WTC11 (cell line): ENCODE data around the gene DBN1. TPM values are rescaled to one million over a fixed set of nuclear protein-coding genes. Genes with fewer than 3 reads are reported as not detected.
A peak's percentile ranks its signal among the peaks of the same experiment; 100 is the strongest.

ENCODE experiments used
- ATAC-seq: fragments of 200-7000 bp; cut with Tn5 transposase; 2 replicates; pipeline ENCODE4 v1.10.0; 2021; ENCODE audit warnings: mild to moderate bottlenecking, moderate library complexity
- CTCF ChIA-PET: fragments of 300-600 bp; sonication (Branson Sonifier 250); formaldehyde crosslinking; loops from one replicate; lab custom pipeline; 2021; ENCODE audit warnings: antibody characterized with exemption; lab: Charles Lee
- POLR2A ChIA-PET: fragments of 350-600 bp; sonication (Branson Sonifier 250); formaldehyde crosslinking; loops from one replicate; lab custom pipeline; 2021; ENCODE audit warnings: antibody characterized with exemption; lab: Charles Lee
- DNase-seq: peaks from one replicate; pipeline ENCODE4 v3.0.0; 2021; ENCODE audit warnings: low spot score
- H3K27ac Mint-ChIP-seq: 2 replicates; pipeline ENCODE4 v1.8.0; 2021; ENCODE audit warnings: mixed read lengths
- H3K27me3 Mint-ChIP-seq: 2 replicates; pipeline ENCODE4 v1.8.0; 2021; ENCODE audit warnings: low read depth, mild to moderate bottlenecking, moderate library complexity, mixed read lengths
- H3K36me3 Mint-ChIP-seq: 2 replicates; pipeline ENCODE4 v1.8.0; 2021; ENCODE audit warnings: mixed read lengths
- H3K4me1 Mint-ChIP-seq: 2 replicates; pipeline ENCODE4 v1.8.0; 2022; ENCODE audit warnings: mixed read lengths
- H3K4me3 Mint-ChIP-seq: 2 replicates; pipeline ENCODE4 v1.8.0; 2021; ENCODE audit warnings: mild to moderate bottlenecking, moderate library complexity, mixed read lengths
- H3K9me3 Mint-ChIP-seq: 2 replicates; pipeline ENCODE4 v1.8.0; 2021; ENCODE audit warnings: mixed read lengths
- ATF1 ChIP-seq: sonication (generic); formaldehyde crosslinking; IDR thresholded peaks from 2 replicates; pipeline ENCODE4 v1.8.1; 2023; ENCODE audit warnings: mild to moderate bottlenecking, moderate library complexity, missing genetic modification reagents
- EMX1 ChIP-seq: fragments of 250-450 bp; sonication (Bioruptor Pico); IDR thresholded peaks from 2 replicates; pipeline ENCODE4 v1.8.0; 2021; ENCODE audit warnings: mild to moderate bottlenecking
- FOXP1 ChIP-seq: sonication (generic); formaldehyde crosslinking; IDR thresholded peaks from 2 replicates; pipeline ENCODE4 v1.8.0; 2022; ENCODE audit warnings: missing genetic modification reagents, mild to moderate bottlenecking, moderate library complexity, borderline replicate concordance
- GRHL2 ChIP-seq: fragments of 250-450 bp; sonication (Bioruptor Pico); IDR thresholded peaks from 2 replicates; pipeline ENCODE4 v1.8.0; 2022; ENCODE audit warnings: mild to moderate bottlenecking, moderate library complexity; ENCODE audit not compliant: insufficient replicate concordance, severe bottlenecking
- KAT7 ChIP-seq: sonication (generic); formaldehyde crosslinking; IDR thresholded peaks from 2 replicates; pipeline ENCODE4 v1.8.1; 2023; ENCODE audit warnings: missing genetic modification reagents, mild to moderate bottlenecking, borderline replicate concordance
- NFE2L1 ChIP-seq: sonication (generic); formaldehyde crosslinking; IDR thresholded peaks from 2 replicates; pipeline ENCODE4 v1.8.1; 2023; ENCODE audit warnings: missing genetic modification reagents
- ZNF263 ChIP-seq: sonication (generic); formaldehyde crosslinking; IDR thresholded peaks from 2 replicates; pipeline ENCODE4 v1.8.1; 2022; ENCODE audit warnings: low read depth, mild to moderate bottlenecking, moderate library complexity, missing genetic modification reagents
- ZNF416 ChIP-seq: fragments of 250-450 bp; sonication (Bioruptor Pico); IDR thresholded peaks from 2 replicates; pipeline ENCODE4 v1.9.0; 2021; ENCODE audit warnings: mild to moderate bottlenecking, inconsistent platforms
- total RNA-seq: library from RNA; stranded (reverse); gene quantifications from 3 replicates; pipeline ENCODE4 v1.2.3, GENCODE V29; 2021
- TF ChIP-seq, protein P1 (sequence below): sonication (generic); formaldehyde crosslinking; IDR thresholded peaks from 2 replicates; pipeline ENCODE4 v1.8.0; 2023; ENCODE audit warnings: missing genetic modification reagents, mild to moderate bottlenecking, borderline replicate concordance
- TF ChIP-seq, protein P2 (sequence below): sonication (generic); formaldehyde crosslinking; IDR thresholded peaks from 2 replicates; pipeline ENCODE4 v1.8.0; 2022; ENCODE audit warnings: mild to moderate bottlenecking, missing genetic modification reagents

Gene DBN1
- total RNA-seq, 1 experiment from 2014 or later, result 288 TPM

DNA sequence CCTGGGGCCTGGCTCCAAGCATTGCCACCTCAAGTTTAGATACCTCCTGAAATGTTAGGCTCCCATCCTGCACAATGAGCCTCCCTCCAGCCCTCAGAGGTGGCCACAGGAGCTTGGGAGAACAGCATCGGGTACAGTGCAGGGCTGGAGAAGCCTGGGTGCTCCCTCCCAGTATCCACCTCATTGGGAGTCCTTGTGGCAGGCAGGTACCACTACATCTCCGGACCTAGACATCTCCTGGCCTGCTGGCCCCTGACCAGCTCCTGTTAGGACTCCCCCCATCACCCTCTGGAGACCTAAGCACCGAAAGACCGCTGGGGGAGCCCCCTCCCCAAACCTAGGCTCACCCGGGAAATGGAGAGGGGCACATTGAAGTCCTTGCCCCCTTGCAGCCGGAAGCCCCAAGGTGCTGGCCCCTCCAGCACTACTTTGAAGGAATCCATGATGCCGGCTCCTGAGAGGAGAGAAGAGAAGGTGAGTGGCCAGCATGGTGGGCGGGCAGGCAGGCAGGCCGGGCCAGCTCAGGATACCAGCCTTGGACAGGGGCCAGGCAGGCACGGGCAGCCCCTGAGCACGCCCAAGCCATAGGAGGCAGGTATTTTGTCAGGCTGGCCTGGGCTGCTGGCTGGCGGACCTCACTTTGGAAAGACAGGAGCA lies 22.8 kb upstream of the DBN1 start:
- DNase-seq (peak; percentile 37), ATAC-seq (peak; percentile 7)
- TF ChIP-seq ATF1 (CRISPR knock-in tag), result no peak
- TF ChIP-seq ZNF416, result peak; percentile 17; the same call in 1 of the 2 replicates
- no peak for TF ChIP-seq GRHL2 (CRISPR knock-in tag)
- CTCF ChIA-PET, result interaction anchor here (0.6 to 11.2 kb wide), 19 partner anchors 10 to 490 kb away, joined by 3 to 230 read pairs (median 5); partner anchors contain the start of genes DBN1, DDX41, DOK3 and GRK6
- H3K27ac Mint-ChIP-seq, result peak overlapping the region; percentile 92
- H3K4me1 Mint-ChIP-seq, result peaks cover 36% of the 10 kb centered on the region
- no peaks in the 10 kb centered on the region for H3K9me3 Mint-ChIP-seq
- H3K4me3 Mint-ChIP-seq, result peak overlapping the region; percentile 75
- H3K36me3 Mint-ChIP-seq, result peaks cover 14% of the 10 kb centered on the region
- POLR2A ChIA-PET, result interaction anchor here (0.5 to 6.1 kb wide), 11 partner anchors 10 to 194 kb away, joined by 3 to 53 read pairs (median 3); partner anchors contain the start of genes DBN1, DDX41 and LMAN2
- H3K27me3 Mint-ChIP-seq, result peaks cover 31% of the 10 kb centered on the region

DNA sequence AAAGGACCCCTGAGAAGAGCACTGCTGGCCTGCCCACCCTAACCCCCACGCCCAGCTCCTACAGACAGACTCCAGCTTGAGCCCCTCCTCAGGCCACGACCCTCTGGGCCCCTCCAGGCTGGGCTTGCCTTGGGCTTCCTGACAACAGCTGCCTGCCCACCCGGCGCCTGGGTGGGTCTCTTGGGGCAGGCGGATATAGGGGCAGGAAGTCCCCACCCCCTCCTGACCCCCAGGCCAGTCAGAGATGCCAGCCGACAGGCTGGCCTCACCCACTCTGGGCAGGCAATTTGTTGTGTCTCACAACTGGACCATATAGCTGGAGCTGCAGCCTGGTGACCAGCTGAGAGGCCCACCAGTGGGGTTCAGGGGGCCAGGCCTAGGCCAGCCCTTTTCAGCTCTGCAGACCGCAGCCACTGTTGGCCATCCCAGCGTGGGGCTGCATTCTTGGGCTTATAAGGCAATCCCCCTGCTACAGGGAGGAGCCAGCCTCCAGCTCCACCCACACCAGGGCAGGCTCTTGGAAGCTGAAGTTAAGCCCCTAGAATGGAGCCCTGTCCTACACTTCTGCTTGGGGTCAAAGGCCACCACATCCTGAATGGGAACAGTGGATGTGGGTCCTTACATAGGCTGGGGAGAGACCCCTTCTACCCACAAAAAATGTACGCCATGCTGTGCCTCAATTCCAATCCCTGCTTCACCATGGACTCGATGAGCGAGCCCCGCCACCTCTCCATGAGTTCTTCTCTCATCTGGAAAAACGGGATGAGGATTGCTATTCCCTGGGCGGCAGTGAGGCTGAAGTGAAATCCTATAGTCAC lies 22.0 kb upstream of the DBN1 start:
- Mint-ChIP-seq H3K9me3 (no peaks in the 10 kb centered on the region), H3K27me3 (peaks cover 29% of the 10 kb centered on the region), H3K27ac (peak overlapping the region; percentile 92), H3K4me1 (peaks cover 34% of the 10 kb centered on the region), H3K36me3 (peaks cover 16% of the 10 kb centered on the region), H3K4me3 (peak overlapping the region; percentile 75)
- ATAC-seq, result peak; percentile 12
- POLR2A ChIA-PET, result interaction anchor here (0.5 to 6.1 kb wide), 9 partner anchors 9 to 70 kb away, joined by 3 to 53 read pairs (median 3); partner anchors contain the start of gene DBN1
- TF ChIP-seq ZNF263 (CRISPR knock-in tag), result no peak
- TF ChIP-seq, protein P1, sequence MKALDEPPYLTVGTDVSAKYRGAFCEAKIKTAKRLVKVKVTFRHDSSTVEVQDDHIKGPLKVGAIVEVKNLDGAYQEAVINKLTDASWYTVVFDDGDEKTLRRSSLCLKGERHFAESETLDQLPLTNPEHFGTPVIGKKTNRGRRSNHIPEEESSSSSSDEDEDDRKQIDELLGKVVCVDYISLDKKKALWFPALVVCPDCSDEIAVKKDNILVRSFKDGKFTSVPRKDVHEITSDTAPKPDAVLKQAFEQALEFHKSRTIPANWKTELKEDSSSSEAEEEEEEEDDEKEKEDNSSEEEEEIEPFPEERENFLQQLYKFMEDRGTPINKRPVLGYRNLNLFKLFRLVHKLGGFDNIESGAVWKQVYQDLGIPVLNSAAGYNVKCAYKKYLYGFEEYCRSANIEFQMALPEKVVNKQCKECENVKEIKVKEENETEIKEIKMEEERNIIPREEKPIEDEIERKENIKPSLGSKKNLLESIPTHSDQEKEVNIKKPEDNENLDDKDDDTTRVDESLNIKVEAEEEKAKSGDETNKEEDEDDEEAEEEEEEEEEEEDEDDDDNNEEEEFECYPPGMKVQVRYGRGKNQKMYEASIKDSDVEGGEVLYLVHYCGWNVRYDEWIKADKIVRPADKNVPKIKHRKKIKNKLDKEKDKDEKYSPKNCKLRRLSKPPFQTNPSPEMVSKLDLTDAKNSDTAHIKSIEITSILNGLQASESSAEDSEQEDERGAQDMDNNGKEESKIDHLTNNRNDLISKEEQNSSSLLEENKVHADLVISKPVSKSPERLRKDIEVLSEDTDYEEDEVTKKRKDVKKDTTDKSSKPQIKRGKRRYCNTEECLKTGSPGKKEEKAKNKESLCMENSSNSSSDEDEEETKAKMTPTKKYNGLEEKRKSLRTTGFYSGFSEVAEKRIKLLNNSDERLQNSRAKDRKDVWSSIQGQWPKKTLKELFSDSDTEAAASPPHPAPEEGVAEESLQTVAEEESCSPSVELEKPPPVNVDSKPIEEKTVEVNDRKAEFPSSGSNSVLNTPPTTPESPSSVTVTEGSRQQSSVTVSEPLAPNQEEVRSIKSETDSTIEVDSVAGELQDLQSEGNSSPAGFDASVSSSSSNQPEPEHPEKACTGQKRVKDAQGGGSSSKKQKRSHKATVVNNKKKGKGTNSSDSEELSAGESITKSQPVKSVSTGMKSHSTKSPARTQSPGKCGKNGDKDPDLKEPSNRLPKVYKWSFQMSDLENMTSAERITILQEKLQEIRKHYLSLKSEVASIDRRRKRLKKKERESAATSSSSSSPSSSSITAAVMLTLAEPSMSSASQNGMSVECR (CRISPR knock-in tag), result 0 out of 2 replicates have a peak, but pooled peaks have one; percentile 39
- TF ChIP-seq NFE2L1 (CRISPR knock-in tag), result no peak
- no peak for TF ChIP-seq KAT7
- TF ChIP-seq, protein P2, sequence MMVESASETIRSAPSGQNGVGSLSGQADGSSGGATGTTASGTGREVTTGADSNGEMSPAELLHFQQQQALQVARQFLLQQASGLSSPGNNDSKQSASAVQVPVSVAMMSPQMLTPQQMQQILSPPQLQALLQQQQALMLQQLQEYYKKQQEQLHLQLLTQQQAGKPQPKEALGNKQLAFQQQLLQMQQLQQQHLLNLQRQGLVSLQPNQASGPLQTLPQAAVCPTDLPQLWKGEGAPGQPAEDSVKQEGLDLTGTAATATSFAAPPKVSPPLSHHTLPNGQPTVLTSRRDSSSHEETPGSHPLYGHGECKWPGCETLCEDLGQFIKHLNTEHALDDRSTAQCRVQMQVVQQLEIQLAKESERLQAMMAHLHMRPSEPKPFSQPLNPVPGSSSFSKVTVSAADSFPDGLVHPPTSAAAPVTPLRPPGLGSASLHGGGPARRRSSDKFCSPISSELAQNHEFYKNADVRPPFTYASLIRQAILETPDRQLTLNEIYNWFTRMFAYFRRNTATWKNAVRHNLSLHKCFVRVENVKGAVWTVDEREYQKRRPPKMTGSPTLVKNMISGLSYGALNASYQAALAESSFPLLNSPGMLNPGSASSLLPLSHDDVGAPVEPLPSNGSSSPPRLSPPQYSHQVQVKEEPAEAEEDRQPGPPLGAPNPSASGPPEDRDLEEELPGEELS (CRISPR knock-in tag), result 0 out of 2 replicates have a peak, but pooled peaks have one; percentile 31
- no peak; the same call in 1 of the 2 replicates for TF ChIP-seq ZNF416
- TF ChIP-seq FOXP1 (CRISPR knock-in tag), result no peak
- TF ChIP-seq ATF1 (CRISPR knock-in tag), result 0 out of 2 replicates have a peak, but pooled peaks have one; percentile 5
- TF ChIP-seq EMX1 (CRISPR knock-in tag), result peak; percentile 33; the same call in 1 of the 2 replicates
- peak; percentile 85 for DNase-seq
- CTCF ChIA-PET, result interaction anchor here (1.0 to 11.2 kb wide), 21 partner anchors 9 to 186 kb away, joined by 3 to 230 read pairs (median 5); partner anchors contain the start of genes DBN1, DDX41, DOK3 and GRK6
